ENCODE results near the gene HES1.

- TF ChIP-seq GABPA (IDR thresholded peaks at IDR 0.05 in 1 of 2, conservative IDR thresholded peaks at IDR 0.05 in 1 of 2) (no peak), CTCF (IDR thresholded peaks at IDR 0.05; ENCODE audit: low read depth, low read length, missing input control) (no peak), SP1 (IDR thresholded peaks at IDR 0.05) (no peak), YY1 (IDR thresholded peaks at IDR 0.05) (no peak), ZBTB33 (IDR thresholded peaks at IDR 0.05) (no peak), TAF1 (conservative IDR thresholded peaks at IDR 0.05) (no peak)
Measured at GRCh38 chr3:194130188-194130587, 5.8 kb upstream of the HES1 start.
